HG03139 (cell line): ENCODE results near the gene NCOA1.
"Not testable (repeated sequence)": the region's sequence is repeated elsewhere in the genome, so short reads cannot be mapped to it uniquely, and the experiment has no call there.

Experiments
- ATAC-seq: cut with Tn5 transposase; IDR thresholded peaks from one replicate; pipeline ENCODE4 v1.9.1; 2021; ENCODE audit not compliant: unreplicated experiment

NCOA1 gene

DNA sequence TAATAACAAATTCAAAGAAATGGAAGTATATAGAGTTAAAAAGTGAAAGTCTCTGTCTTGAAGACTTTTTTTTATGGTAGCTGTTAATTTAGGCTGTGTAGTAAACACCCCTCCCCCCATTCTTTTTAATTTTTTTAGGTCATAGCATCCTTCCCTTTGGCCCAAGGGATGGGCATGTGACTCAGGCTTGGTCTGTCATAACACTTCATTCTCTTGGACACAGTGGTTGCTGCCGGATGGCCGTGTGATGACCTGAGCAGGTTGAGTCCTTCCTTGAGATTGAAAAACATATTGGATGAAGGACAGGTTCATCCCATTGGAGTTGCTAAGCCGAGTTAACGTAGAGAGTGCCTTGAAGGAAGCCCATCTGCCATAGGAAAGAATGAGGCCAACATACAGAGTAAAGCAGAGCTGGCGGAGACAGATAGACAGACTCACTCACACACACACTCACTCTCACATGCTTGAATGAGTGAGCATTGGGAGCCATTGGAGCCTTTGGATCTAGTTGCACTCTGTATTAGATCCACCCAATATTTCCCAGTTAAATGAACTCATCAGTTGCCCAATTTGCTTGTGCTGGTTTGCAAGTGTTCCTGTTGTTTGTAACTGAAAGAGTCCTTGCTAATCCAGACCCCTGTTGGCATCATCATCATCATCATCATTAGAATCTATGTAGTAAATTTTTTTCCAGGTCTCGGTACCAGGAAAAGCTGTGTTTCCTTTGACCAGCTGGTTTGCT lies 14.7 kb downstream of the NCOA1 start:
- ATAC-seq: no peak

DNA sequence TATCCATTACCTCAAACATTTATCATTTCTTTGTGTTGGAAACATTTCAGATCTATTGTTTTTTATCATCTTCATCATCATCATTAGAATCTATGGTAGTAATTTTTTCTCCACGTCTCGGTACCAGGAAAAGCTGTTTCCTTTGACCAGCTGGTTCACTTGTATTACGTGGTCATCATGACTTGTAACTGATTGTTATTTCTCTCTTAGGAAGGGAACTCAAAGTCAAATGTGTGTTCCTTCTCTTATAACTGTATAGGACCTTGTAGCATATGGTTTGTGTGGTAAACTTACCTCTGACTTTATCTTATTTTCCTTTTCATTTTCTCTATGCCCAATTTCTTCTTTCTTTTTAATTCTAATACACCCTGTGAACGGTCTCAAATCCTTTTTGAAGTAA lies 16.5 kb downstream of the NCOA1 start:
- no peak for ATAC-seq

DNA sequence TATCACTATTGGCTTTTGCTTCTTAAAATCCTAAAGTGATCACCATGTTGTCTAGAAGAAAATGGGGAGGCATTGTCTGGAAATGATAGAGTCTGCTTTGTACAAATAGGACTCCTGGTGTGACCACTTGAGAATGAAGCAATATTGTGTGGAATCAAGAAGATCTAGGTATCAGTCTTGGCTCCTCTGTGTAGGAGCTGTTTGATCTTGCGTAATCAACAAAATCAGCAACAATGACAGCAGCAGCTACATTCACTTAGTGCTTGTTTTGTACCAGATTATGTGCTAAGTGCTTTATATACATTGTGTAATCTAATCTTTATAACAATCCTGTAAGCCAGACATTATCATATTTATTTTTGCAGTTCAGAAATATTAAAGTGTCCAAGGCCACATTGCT lies 17.8 kb downstream of the NCOA1 start:
- ATAC-seq: no peak

DNA sequence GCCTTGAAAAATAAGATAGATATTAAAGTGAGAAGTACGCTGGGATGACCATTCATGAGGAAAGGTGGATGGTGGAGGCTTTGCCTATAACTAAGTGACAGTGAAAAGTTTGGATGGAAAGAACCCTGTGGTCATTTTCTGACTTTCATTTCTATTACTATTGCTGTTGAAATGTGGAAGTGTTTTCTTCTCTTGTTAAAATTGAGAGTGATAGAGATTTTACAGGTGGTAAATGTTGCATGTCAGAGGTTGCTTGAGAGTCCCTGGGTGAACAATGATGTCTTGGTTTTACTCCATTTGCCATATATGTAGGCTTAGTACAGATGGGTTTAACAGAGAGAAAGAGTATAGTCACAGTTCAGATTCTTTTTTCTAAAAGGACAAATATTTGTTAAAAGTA lies 18.4 kb downstream of the NCOA1 start:
- peak; percentile 62 for ATAC-seq

DNA sequence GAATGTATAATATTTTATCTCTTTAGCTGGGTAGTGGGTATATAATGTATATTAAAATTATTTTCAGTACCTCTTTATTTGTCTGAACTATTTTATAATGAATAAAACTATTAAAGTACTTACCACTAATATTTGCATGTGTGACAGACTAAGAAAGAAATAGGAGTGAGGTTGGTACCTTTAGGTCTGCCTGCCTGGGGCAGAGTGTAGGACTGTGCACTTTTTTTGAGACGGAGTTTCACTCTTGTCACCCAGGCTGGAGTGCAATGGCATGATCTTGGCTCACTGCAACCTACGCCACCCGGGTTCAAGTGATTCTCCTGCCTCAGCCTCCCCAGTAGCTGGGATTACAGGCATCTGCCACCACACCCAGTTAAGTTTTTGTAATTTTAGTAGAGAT lies 18.8 kb downstream of the NCOA1 start:
- no peak for ATAC-seq

DNA sequence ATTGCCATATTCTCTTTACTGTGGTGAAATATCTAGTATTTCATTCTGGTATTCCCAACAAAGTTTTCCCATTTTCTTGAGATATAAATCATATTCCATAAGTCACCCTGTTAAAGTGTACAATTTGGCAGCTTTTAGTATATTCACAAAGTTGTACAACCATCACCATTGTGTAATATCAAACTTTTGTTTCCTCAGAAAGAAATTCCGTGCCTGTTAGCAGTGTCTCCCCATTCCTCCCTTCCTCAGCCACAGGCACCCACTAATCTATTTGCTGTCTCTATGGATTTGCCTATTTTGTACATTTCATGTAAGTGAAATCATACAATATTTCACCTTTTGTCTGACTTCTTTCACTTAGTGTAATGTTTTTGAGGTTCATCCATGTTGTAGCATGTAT lies 19.7 kb downstream of the NCOA1 start:
- ATAC-seq: no peak

DNA sequence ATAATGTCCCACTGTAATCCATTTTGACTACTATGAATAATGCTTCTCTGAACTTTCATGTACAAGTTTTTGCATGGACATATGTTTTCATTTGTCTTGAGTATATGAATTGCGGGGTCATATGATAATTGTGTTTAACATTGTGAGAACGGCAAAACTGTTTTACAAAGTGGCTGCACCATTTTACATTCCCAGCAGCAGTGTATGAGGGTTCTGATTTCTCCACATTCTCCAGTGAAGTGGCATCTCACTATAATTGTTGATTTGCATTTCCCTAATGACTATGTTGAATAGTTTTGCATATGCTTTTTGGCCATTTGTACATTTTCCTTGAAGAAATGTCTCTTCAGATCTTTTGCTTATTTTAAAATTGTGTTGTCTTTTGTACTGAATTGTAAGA lies 20.1 kb downstream of the NCOA1 start:
- ATAC-seq: no peak

DNA sequence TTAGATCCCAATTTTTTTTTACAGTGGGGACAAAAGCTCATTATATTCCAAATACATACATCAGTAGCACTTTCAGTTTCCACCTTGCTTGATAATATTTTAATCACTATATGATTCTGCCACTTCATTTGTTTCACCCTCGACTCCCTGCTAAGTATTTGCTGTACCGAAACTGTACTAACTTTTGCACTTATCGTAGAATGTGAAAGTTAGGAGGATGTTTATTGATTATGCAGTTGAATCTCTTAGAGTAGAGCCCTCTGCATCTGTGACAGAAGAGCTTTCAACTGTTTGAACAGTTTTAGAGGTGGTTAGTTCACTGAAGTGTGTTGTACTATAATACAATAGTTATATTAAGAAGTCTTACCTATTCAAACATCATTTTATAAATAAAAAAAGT lies 20.8 kb downstream of the NCOA1 start:
- ATAC-seq: no peak

DNA sequence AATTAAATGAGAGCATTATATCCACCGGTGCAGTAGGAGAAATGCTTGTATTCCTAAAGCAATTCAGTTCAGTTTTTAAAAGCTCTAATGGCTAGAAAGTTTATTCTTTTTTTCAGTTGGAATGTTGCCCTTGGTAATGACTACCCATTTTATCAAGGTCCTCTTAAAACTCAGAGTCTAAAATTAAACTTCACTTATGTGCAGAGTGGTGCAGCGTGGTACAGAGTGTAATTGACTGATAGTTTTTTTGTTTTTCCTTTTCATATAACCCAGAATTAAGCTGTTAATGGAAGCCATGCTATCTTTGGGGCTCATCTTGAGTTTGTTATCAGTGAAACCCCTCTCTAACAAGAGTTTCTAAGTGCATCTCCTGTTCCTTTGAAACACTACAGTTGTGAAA lies 21.4 kb downstream of the NCOA1 start:
- ATAC-seq: no peak

DNA sequence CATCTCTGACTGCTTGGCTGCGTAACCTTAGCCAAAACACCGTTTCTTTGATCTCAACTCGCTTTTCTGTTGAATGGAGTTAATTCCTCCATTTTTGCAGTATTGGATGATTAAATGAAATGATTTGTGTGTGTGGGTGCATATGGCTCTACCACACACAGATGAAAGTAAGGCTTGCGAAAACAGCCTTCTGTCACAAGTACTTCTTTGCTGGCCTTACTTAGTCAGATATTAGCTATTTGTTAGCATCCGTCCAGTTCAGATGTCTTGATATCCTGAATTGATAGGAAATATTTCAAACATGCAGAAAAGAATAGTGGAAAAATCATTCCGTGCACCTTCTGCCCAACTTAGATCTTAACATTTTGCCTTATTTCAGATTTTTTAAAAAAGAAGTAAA lies 21.8 kb downstream of the NCOA1 start:
- no peak for ATAC-seq

DNA sequence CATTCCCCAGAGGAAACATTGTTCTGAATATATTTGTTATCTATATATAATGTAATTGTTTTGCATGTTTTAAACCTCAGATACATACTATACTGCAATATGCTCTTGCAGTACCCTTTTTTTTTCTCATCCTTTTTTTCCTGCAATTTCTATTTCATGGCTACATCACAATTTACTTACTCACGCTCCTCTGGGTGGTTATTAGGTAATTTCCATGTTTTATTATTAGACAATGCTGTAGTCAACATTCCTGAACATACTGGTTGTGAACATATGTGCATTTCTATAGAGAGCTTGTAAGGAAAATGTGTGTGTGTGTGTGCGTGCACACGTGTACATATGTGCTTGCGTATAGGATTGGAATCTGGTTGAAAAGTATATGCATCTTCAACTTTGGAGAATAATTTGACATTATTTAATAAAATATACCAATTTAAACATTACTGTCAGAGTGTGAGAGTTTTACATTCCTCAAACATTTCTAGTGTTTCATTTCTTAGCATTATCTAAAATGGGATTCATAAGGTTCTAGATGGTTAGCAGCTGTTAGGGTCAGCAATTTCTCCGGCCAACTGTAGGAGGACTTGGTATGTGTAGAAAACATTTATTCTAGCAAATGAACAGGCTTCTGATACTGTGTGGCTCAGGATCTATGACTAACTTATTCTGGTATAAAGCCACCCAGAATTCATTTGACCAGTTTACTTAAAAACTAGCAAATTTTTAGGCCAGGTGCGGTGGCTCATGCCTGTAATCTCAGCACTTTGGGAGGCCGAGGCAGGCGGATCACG lies 22.4 kb downstream of the NCOA1 start:
- no peak for ATAC-seq

DNA sequence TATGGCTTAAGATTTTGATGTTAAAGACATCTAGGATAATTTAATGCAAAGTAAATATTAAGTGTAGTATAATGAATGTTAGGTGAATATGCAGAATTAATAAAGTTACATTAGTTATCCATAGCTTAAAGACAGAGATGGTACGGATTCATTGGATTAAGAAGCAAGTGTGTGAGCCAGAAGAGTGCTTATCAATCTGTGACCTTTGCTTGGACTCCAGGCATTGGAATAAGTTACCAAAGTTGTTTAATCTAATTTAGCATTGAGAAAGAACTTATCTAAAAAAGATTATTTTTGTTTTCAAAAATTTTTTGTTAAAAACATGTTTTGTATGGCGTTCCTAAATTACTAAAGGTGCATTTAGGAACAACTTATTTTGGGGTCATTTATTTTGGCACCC lies 23.8 kb downstream of the NCOA1 start:
- ATAC-seq: no peak

DNA sequence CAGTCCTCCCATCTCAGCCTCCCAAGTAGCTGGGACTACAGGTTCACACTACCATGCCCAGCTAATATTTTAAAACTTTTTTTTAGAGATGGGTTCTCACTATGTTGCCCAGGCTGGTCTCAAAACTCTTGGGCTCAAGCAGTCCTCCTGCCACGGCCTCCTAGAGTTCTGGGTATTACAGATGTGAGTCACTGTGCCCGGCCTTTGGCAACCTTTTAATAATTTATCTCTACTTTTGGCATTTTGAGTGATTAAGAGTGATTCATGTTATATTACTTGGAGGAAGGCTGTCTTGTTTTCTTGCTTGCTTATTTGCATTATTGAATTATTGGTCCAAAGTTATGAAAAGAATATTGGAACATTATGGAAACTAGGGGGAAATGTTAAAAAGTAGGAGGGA lies 24.3 kb downstream of the NCOA1 start:
- ATAC-seq: no peak

DNA sequence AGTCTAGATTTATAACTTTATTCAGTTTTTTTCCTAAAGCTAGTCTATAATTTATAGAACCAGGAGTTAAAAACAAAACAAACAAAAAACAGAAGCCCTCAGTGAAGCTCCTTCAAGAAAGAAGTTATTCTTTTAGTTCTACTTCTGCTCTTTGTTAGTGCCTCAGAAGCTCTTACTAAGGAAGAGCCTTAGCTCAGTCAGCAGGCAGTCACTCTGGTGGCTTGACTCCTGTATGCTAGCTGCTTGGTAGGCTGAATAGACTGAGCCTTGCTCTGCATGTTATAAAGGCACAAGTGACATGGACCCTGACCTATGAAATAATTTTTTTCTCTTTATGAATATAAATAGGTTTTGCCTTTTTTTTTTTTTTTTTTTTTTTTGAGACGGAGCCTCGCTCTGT lies 24.8 kb downstream of the NCOA1 start:
- ATAC-seq: no peak

DNA sequence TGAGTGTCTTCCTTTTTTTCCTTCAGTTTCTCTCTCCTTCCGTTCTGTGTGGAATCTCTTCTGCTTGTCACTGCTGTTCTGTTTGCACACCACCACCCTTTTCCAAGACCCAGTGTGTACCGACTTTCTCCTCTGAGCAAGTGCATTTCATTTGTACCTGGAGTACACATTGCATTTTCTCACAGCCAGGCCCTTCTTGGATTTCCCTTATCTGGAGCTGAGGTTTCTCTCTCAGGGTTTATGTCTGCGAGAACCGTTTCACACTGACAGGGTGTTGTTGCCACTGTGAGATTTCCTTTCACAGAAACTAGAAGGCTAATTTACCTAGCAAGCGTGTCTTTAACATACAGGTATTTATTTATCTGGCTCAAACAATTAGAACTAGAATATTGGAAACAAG lies 26.2 kb downstream of the NCOA1 start:
- ATAC-seq: no peak

DNA sequence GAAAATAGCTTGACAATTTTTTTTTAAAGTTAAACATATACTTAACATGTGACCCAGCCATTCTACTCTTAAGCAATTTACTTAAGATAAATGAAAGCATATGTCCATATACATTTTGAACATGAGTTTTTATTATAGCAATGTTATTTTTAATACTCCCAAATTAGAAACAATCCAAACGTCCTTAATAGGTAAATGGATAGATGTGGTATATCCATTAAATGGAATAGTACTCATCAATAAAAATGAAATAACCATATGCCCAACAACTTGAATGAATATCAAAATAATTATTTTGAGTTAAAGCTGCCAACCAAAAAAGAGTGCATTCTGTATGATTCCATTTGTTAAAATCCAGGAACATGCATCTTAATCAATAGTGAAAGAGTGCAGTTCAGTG lies 29.1 kb downstream of the NCOA1 start:
- ATAC-seq: no peak

DNA sequence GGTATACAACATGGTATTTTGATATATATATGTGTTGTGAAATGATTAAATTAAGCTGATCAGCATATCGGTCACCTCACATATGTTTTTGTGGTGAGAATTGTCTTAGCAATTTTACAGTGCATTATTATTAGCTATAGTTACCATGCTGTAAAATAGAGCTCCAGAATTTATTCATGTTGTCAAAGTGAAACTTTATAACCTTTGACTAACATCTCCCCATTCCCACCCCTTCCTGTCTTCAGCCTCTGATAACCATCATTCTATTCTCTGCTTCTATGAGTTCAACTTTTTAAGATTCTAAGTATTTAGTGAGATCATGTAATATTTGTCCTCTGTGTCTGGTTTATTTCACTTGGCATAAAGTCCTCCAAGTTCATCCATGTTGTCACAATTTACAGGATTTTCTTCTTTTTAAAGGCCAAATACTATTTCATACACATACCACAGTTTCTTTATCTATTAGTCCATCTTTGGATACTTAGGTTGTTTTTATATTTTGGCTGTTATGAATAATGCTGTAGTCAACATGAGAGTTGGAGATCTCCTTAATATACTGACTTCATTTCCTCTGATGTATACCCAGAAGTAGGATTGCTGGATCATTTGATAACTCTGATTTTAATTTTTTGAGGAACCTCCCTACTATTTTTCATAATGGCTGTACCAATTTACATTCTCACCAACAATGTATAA lies 30.3 kb downstream of the NCOA1 start:
- no peak for ATAC-seq

DNA sequence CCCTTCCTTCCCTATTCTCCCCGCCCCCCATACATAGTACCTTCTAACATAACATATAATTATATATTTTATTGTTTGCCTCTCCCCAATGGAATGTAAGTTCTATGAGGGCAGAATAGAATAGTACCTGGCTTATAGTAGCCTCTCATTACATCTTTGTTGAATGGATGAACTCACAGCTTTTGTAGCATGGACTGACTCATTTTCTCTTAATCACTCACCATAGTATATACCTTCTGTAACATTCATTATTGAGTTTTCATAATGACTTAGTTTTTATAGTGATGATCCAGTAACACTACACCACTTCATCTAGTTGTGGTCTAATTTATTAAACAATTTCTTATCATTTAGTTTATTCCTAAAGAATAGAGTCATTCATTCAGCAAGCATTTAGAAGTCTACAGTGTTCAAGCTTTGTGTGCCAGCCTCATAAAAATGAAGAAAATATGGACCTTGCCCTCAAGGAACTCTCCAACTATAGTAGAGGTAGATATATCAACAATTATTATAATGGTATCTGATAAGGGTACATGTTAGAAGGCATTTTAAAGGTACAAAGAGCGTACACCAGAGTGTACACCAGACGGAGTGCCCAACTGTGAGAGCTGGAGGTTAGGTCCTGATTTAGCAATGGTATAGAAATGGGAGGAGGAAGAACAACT lies 31.1 kb downstream of the NCOA1 start:
- no peak for ATAC-seq

DNA sequence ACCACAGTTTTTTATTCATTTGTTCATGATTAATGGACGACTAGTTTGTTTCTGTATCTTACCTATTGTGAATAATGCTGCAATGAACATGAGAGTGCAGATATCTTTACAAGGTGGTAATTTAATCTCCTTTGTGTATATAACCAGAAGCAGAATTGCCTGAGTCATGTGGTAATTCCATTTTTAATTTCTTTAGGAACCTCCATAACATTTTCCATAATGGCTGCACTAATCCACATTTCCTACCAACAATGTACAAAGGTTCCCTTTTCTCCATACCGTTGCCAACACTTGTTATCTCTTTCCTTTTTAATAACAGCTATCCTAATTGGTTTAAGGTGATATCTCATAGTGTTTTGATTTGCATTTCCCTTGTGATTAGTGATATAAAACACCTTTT lies 36.5 kb downstream of the NCOA1 start:
- no peak for ATAC-seq

DNA sequence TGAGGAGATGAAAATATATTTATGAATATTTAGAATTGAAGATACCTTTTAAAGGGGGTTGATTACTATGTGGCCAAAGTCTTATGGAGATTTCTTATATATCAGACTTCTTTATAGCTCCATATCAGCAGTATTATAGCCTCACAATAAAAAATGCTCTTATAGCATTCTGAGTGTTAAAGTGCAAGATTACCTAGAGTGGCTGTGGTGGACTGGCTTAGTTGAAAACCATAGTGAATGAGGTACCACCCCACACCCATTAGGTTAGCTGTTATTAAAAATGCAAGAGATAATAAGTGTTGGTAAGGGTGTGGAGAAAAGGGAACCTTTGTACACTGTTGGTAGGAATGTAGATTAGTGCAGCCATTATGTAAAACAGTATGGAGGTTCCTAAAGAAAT lies 39.7 kb downstream of the NCOA1 start:
- ATAC-seq: no peak

DNA sequence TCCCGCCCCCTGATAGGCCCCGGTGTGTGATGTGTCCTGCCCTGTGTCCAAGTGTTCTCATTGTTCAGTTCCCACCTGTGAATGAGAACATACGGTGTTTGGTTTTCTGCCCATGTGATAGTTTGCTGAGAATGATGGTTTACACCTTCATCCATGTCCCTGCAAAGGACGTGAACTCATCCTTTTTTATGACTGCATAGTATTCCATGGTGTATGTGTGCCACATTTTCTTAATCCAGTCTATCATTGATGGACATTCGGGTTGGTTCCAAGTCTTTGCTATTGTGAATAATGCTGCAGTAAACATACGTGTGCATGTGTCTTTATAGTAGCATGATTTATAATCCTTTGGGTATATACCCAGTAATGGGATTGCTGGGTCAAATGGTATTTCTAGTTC lies 40.6 kb downstream of the NCOA1 start:
- not testable (repeated sequence) for ATAC-seq

DNA sequence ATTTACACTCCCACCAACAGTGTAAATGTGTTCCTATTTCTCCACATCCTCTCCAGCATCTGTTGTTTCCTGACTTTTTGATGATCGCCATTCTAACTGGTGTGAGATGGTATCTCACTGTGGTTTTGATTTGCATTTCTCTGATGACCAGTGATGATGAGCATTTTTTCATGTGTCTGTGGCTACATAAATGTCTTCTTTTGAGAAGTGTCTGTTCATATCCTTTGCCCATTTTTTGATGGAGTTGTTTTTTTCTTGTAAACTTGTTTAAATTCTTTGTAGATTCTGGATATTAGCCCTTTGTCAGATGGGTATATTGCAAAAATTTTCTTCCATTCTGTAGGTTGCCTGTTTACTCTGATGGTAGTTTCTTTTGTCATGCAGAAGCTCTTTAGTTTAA lies 41.0 kb downstream of the NCOA1 start:
- ATAC-seq: not testable (repeated sequence)
